Fibroblast of lung (primary cell): Measurements from ENCODE around the gene CHAF1B. TPM values are rescaled to one million over a fixed set of nuclear protein-coding genes. Genes with fewer than 3 reads are reported as not detected.
"Not testable (repeated sequence)": the region's sequence is repeated elsewhere in the genome, so short reads cannot be mapped to it uniquely, and the experiment has no call there.

Experiments used
- DNase-seq, 2 donors: peaks; one replicate each; pipeline versions ENCODE4 v3.0.0 to v3.0.0-alpha.2; 2010; ENCODE audit warnings: low read depth in 2 of 2
- H2AFZ ChIP-seq: 2 replicates; pipeline ENCODE4 v1.5.1; 2012; ENCODE audit warnings: low read length, control low read depth, inconsistent platforms
- H3K27ac ChIP-seq: 2 replicates; pipeline ENCODE4 v1.5.1; 2011; ENCODE audit warnings: low read length, control low read depth; ENCODE audit not compliant: insufficient read depth
- H3K27me3 ChIP-seq: 2 replicates; pipeline ENCODE4 v1.5.1; 2011; ENCODE audit warnings: mild to moderate bottlenecking, low read length; ENCODE audit not compliant: control insufficient read depth, insufficient read depth
- H3K36me3 ChIP-seq: 2 replicates; pipeline ENCODE4 v1.5.1; 2011; ENCODE audit warnings: low read length; ENCODE audit not compliant: control insufficient read depth, insufficient read depth
- H3K4me1 ChIP-seq: 2 replicates; pipeline ENCODE4 v1.5.1; 2011; ENCODE audit warnings: low read length; ENCODE audit not compliant: control insufficient read depth, insufficient read depth; ENCODE audit errors: extremely low read depth
- H3K4me2 ChIP-seq: 2 replicates; pipeline ENCODE4 v1.5.1; 2011; ENCODE audit warnings: low read length, control low read depth; ENCODE audit not compliant: insufficient read depth; ENCODE audit errors: extremely low read depth
- H3K4me3 ChIP-seq, 4 experiments: fragments of 200-600 bp in 1 of 4; sonication (generic) in 1 of 4; replicated peaks in 1 of 4; 2 replicates each; pipeline ENCODE4 v1.5.1; 2011 to 2016; ENCODE audit warnings: low read length in 4 of 4, low read depth in 3 of 4, mild to moderate bottlenecking in 3 of 4, control low read depth in 2 of 4, inconsistent platforms in 1 of 4, mixed read lengths in 1 of 4; ENCODE audit not compliant: insufficient read depth in 1 of 4; ENCODE audit errors: control extremely low read depth in 1 of 4
- H3K79me2 ChIP-seq: 2 replicates; pipeline ENCODE4 v1.5.1; 2012; ENCODE audit warnings: mild to moderate bottlenecking, low read length, inconsistent platforms; ENCODE audit not compliant: control insufficient read depth, insufficient read depth
- H3K9ac ChIP-seq: 2 replicates; pipeline ENCODE4 v1.5.1; 2011; ENCODE audit warnings: mild to moderate bottlenecking, low read length, control low read depth; ENCODE audit not compliant: insufficient read depth
- H3K9me3 ChIP-seq: 2 replicates; pipeline ENCODE4 v1.5.1; 2012; ENCODE audit warnings: low read depth, low read length; ENCODE audit not compliant: control insufficient read depth, insufficient read depth
- H4K20me1 ChIP-seq: 2 replicates; pipeline ENCODE4 v1.5.1; 2011; ENCODE audit warnings: low read length; ENCODE audit not compliant: control insufficient read depth, insufficient read depth; ENCODE audit errors: extremely low read depth
- EZH2 ChIP-seq: IDR thresholded peaks from 2 replicates; pipeline ENCODE4 v1.5.1; 2012; ENCODE audit warnings: low read length, control low read depth, mild to moderate bottlenecking; ENCODE audit errors: missing control alignments
- polyA minus RNA-seq: library from RNA; depleted of rRNA, polyadenylated mRNA; stranded (reverse); fragments of >200 nt; gene quantifications from 2 replicates; pipeline ENCODE4 v1.2.3, GENCODE V29; 2011; ENCODE audit warnings: low replicate concordance
- polyA plus RNA-seq, 2 donors: library from polyadenylated mRNA; depleted of rRNA in 1 of 2; stranded (reverse) in 1 of 2; unstranded in 1 of 2; fragments of >200 nt; gene quantifications; 2 replicates each; pipeline ENCODE4 v1.2.1, GENCODE V29; 2011 to 2012; ENCODE audit warnings: missing spikeins in 1 of 2
- total RNA-seq: library from RNA; depleted of rRNA; stranded (reverse); fragments of >200 nt; gene quantifications from 2 replicates; pipeline ENCODE4 v1.2.1, GENCODE V29; 2014
- TF ChIP-seq, protein P1 (sequence below), 2 donors: IDR thresholded peaks in 1 of 2; conservative IDR thresholded peaks in 1 of 2; 1 replicate in 1 of 2; 2 replicates in 1 of 2; pipeline ENCODE4 v1.5.1; 2011 to 2012; ENCODE audit warnings: low read length in 2 of 2, control low read depth in 1 of 2, inconsistent platforms in 1 of 2, low read depth in 1 of 2, mild to moderate bottlenecking in 1 of 2

Gene CHAF1B
- total RNA-seq: 0.99 and 1.0 TPM in 2 replicates
- 5.2 and 12.4 TPM in 2 replicates for polyA plus RNA-seq
- polyA plus RNA-seq (2012): 4.3 and 8.7 TPM in 2 replicates
- 1.6 and 5.4 TPM in 2 replicates for polyA minus RNA-seq

- Histone ChIP-seq H3K27ac (peak within 1 kb of the TSS; percentile 47), H3K79me2 (no peaks in the 10 kb centered on the region), H3K4me2 (peak within 1 kb of the TSS; percentile 93), H3K9ac (peak within 1 kb of the TSS; percentile 74), H3K36me3 (no peaks in the 10 kb centered on the region), H3K27me3 (no peaks in the 10 kb centered on the region), H3K4me1 (peaks cover 2% of the 10 kb centered on the region), H2AFZ (peak within 1 kb of the TSS; percentile 80), H4K20me1 (no peaks in the 10 kb centered on the region), H3K4me3 (peak within 1 kb of the TSS; percentile 62 to 73 (median 66)), H3K9me3 (no peaks in the 10 kb centered on the region)
- no peak for TF ChIP-seq EZH2
- TF ChIP-seq, protein P1, sequence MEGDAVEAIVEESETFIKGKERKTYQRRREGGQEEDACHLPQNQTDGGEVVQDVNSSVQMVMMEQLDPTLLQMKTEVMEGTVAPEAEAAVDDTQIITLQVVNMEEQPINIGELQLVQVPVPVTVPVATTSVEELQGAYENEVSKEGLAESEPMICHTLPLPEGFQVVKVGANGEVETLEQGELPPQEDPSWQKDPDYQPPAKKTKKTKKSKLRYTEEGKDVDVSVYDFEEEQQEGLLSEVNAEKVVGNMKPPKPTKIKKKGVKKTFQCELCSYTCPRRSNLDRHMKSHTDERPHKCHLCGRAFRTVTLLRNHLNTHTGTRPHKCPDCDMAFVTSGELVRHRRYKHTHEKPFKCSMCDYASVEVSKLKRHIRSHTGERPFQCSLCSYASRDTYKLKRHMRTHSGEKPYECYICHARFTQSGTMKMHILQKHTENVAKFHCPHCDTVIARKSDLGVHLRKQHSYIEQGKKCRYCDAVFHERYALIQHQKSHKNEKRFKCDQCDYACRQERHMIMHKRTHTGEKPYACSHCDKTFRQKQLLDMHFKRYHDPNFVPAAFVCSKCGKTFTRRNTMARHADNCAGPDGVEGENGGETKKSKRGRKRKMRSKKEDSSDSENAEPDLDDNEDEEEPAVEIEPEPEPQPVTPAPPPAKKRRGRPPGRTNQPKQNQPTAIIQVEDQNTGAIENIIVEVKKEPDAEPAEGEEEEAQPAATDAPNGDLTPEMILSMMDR (conservative IDR thresholded peaks at IDR 0.05 in 1 of 2, IDR thresholded peaks at IDR 0.05 in 1 of 2; ENCODE audit: low read depth in 1 of 2, low read length in 2 of 2): no peak
- peak; percentile 48 to 71 for DNase-seq
Measured at GRCh38 chr21:36385233-36386030, at the start of gene CHAF1B. TSS of gene CHAF1B (plus strand) at chr21:36385392. CDS start at chr21:36386137, 745 bp downstream.

DNA sequence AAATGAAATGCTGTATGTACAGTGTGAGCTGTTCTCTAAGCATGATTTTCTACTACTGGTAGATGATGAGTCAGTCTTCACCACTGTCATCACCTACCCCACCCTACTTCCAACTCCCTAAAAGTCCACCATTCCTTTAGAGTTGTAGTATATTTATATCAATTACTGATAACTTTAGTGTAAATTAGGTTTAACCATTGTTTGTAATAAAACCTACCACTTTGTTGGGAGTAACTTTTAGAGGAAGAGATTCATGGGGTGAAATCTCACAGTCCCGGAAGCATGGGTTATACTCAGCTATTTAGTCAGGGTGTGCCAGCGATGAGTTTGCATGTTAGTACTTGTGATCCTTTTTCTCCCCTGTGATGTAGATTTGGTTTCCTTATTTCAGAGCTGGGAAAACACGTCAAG, 48.1 kb upstream of the CHAF1B start:
- TF ChIP-seq, protein P1 (conservative IDR thresholded peaks at IDR 0.05 in 1 of 2, IDR thresholded peaks at IDR 0.05 in 1 of 2; ENCODE audit: low read depth in 1 of 2, low read length in 2 of 2): no peak
- no peak for TF ChIP-seq EZH2
- Histone ChIP-seq H3K9me3 (no peaks in the 10 kb centered on the region), H3K27me3 (no peaks in the 10 kb centered on the region), H3K9ac (no peak overlapping the region), H3K27ac (peak overlapping the region; percentile 40), H3K4me2 (peak overlapping the region; percentile 27), H4K20me1 (no peaks in the 10 kb centered on the region), H3K4me1 (peaks cover 5% of the 10 kb centered on the region), H3K4me3 (no peak overlapping the region), H3K36me3 (peaks cover 2% of the 10 kb centered on the region), H3K79me2 (peaks cover 24% of the 10 kb centered on the region), H2AFZ (no peak overlapping the region)
- DNase-seq: peak; percentile 58 to 68

DNA sequence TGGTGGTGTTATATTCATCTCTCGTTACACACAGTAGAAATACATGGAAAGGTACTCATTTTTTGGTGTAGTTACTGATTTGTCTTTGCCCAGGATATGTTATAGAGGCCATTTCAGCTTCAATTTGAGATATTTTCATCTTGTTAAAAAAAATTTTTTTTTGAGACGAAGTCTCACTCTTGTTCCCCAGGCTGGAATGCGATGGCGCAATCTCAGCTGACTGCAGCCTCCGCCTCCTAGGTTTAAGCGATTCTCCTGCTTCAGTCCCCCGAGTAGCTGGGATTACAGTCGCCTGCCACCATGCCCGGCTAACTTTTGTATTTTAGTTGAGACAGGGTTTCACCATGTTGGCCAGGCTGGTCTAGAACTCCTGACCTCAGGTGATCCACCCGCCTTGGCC, 46.2 kb upstream of the CHAF1B start:
- Histone ChIP-seq H3K36me3 (peaks cover 2% of the 10 kb centered on the region), H3K9ac (no peak overlapping the region), H3K4me2 (no peak overlapping the region), H3K4me1 (peaks cover 5% of the 10 kb centered on the region), H3K27ac (no peak overlapping the region), H2AFZ (no peak overlapping the region), H4K20me1 (no peaks in the 10 kb centered on the region), H3K9me3 (no peaks in the 10 kb centered on the region), H3K4me3 (no peak overlapping the region), H3K79me2 (peaks cover 12% of the 10 kb centered on the region), H3K27me3 (no peaks in the 10 kb centered on the region)
- TF ChIP-seq EZH2: no peak
- TF ChIP-seq, protein P1 (conservative IDR thresholded peaks at IDR 0.05 in 1 of 2, IDR thresholded peaks at IDR 0.05 in 1 of 2; ENCODE audit: low read depth in 1 of 2, low read length in 2 of 2): no peak
- no peak for DNase-seq

DNA sequence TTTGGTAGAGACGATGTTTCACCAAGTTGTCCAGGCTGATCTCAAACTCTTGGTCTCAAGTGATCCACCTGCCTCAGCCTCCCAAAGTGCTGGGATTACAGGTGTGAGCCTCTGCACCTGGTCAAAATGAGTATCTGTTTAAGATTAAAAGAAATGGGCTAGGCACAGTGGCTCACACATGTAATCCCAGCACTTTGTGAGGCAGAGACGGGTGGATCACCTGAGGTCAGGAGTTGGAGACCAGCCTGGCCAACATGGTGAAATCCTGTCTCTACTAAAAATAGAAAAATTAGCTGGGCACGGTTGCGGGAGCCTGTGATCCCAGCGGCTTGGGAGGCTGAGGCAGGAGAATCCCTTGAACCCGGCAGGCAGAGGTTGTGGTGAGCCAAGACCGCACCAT, 42.6 kb upstream of the CHAF1B start:
- H3K9ac ChIP-seq, H3K9me3 ChIP-seq, H3K36me3 ChIP-seq, H3K4me3 ChIP-seq, H3K27me3 ChIP-seq, DNase-seq, H3K27ac ChIP-seq, H3K4me2 ChIP-seq, H3K79me2 ChIP-seq, H3K4me1 ChIP-seq, H2AFZ ChIP-seq, H4K20me1 ChIP-seq: not testable (repeated sequence)
